Fibroblast of gingiva (primary cell): ENCODE data around the gene DENND1A.
"Not testable (repeated sequence)": the region's sequence is repeated elsewhere in the genome, so short reads cannot be mapped to it uniquely, and the experiment has no call there.

Source experiments
- DNase-seq: peaks from one replicate; pipeline ENCODE4 v3.0.0-alpha.2; 2011; ENCODE audit warnings: low read depth

DENND1A gene

DNA sequence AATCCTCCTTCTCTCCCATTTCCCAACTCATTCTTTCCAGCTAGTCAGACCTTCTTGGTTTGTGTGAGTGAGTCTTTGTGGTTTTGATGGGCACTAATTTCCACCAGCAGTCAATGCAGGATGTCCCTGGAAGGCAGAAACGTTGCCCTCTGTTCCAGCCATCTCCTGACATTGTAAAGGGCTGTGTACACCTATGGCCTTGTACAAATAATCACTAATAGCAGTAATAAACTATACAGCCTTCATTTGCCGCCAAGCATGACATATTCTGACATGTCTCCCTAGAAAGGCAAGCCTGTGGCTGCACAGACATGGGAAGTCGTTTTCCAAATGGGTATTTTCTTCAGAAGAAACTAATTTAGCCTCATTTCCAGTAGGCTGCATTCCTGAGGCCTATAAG lies 18.4 kb upstream of the DENND1A start:
- DNase-seq, result no peak

DNA sequence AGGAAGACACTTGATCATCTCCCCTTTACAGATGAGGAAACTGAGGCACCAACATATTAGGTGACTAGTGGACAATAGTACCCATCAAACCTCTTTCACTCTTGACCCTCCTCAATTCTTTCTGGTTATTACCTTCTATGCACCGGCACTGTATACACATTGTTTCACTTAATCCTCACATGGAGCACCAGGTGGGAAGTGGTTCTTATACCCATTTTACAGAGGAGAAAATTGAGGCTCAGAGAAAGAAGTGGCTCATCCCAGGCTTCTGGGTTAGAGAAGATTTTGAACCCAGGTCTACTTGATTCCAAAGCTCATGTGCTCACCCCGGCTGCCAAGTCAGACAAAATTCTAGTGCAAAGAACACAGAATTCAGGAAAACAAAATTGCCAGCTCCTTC lies 17.4 kb upstream of the DENND1A start:
- DNase-seq, result no peak

DNA sequence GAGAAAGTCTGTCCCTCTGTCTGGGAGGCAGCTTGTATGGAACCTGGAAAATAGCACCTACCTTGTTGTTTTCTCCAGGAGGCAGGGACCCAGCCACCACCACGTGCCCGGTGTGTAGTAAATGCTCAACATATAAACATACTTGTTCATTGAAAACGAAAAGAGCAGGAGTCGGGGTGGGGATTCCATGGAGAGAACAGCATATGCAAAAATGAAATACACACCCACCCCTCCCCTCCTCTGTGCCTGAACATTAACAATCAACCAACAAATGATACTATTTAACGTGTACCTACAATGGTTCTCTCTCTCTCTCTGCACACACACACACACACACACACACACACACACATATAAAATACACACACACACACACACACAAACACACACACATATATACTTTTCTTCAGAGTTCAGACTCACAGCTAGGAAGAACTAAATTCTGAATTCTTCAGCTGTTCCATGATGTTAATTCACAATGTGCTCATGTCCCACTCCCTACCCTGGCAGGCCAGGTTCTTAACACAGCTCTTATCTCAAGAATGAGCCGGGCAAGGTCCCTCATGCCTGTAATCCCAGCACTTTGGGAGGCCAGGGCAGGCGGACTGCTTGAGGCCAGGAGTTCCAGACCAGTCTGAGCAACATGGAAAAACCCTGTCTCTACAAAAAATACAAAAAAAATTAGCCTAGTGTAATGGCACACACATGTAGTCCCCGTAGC lies 16.3 kb upstream of the DENND1A start:
- no peak for DNase-seq

DNA sequence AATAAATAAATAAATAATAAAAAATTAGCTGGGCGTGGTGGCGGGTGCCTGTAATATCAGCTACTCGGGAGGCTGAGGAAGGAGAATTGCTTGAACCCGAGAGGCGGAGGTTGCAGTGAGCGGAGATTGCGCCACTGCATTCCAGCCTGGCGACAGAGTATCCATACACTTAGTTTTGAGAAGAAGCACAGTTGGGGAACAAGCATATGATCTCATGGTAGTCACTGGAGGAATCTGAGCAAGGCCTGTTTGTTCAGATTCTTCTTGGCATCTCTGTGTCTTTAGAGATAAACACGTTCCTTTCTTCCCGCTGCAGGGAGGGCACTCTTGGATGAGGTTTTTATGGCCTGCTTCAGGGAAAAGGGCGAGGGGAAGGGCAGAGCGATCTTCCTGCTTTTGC lies 15.6 kb upstream of the DENND1A start:
- DNase-seq, result no peak

DNA sequence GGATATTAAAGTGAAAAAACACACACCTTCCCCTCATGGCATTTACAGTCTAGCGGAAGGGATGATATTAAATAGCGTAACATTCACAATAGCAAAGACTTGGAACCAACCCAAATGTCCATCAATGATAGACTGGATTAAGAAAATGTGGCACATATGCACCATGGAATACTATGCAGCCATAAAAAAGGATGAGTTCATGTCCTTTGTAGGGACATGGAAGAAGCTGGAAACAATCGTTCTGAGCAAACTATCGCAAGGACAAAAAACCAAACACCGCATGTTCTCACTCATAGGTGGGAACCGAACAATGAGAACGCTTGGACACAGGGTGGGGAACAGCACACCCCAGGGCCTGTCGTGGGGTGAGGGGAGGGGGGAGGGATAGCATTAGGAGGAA lies 14.5 kb upstream of the DENND1A start:
- not testable (repeated sequence) for DNase-seq

DNA sequence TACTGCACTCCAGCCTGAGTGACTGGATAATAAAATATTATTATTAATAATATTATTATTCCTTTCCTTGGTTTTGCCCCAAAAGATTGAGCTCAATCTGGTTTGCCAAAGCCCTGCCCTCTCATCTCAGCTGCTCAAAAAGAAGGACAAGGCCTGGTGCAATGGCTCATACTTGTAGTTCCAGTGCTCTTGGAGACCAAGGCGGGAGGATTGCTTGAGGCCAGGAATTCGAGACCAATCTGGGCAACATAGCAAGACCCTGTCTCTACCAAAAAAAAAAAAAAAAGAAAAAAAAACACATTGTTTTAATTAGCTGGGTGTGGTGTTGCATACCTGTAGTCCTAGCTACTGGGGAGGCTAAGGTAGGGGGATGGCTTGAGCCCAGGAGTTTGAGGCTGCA lies 13.7 kb upstream of the DENND1A start:
- no peak for DNase-seq

DNA sequence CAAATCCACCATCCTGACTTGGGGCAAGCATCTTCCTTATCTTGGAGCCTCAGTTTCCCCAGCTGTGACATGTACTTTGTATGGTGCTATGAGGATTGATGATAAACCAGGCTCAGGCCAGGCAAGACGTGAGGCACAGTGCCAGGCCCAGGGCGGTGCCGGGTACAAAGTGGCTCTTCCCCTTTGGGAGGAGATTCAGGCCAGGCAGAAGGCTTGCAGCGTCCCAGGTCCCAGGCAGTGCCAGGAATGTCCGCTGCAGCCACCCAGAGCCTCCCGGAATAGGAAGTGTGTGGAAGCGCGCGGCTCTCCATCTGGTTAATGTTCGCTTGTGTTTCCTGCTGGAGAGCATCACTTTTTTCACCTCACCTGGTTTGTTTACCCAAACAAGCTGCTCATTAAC lies 12.6 kb upstream of the DENND1A start:
- no peak for DNase-seq

DNA sequence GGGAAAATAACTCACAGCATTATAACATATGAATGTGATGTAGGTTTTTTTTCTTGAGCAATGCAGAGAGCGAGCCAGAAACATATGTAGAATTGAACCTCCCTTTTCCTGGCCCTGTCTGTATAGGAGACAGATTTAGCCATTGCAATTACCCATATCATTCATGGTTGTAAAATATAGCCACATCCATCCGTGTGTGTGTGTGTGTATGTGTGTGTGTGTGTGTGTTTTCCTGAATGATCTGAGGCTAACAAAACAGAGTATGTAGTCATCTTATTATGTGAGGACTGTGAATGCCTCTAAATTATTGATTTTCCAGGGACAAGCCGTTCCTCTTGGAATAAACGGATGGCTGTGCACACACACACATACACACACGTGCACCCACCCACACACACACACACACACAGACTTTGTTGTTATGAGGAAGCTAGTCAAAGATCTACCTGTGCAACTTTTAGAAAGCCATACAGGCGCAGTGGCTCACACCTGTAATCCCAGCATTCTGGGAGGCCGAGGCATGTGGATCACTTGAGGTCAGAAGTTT lies 11.7 kb upstream of the DENND1A start:
- no peak for DNase-seq

DNA sequence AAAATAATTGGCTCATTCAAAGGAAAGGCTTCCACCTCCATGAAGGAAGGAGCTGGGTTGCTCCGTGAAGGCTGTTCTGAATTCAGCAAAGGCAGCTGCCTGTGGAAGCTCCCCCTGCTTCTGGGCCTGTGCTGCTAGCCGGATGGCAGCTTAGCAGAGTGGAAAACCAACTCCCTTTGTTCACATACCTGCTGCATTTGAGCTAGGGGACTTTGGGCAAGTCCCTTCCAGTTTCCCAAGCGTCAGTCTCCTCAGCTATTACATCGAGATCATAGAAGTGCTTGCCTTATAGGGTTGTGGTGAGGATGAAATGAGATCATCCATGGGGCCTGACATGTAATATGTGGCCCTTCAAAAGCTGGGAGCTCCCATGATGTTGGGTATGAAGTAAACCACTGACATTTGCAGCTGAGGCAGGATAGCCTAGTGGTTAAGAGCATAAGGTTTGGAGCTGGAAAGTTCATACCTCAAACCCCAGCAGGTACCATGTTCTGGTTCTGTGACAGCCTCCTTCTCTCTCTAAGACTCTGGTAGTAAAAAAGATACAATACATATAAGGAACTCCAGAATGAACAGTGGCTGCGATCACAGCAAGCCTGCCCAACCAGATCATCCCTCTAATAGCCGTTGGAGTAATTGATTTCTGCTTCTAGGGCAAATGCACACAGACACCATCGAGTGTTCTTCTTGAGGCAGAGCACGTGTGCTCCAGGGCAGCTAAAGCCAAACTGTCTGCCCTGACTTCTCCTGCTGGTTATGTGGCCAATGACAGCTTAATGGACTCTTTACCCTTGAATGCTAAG lies 11.0 kb upstream of the DENND1A start:
- no peak for DNase-seq

DNA sequence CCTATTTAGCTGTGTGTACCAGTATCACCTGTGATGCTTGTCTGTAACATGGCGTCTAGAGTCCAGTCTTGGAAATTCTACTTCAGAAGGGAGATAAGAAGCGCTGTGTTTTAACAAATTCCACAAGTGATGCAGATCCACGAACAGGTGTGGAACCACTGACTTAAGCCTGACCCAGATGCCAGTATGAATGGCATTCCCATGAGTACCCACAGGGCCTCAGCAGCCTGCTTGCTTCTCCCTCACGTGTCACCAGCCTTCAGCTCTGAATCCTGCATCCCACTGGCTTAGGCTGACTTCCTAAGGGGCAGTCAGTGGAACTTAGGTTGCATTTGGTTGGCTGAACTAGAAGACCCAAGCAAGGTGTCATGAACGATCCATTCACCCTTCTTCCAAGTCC lies 8.5 kb upstream of the DENND1A start:
- DNase-seq, result no peak

DNA sequence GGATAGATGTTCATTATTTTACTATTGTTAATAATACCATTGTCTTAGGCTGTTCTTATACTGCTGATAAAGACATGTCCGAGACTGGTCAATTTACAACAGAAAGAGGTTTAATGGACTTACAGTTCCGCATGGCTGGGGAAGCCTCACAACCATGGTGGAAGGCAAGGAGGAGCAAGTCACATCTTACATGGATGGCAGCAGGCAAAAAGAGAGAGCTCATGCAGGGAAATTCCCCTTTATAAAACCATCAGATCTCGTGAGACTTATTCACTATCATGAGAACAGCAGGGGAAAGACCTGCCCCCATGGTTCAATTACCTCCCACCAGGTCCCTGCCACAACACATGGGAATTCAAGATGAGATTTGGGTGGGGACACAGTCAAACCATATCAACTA lies 6.6 kb upstream of the DENND1A start:
- DNase-seq, result not testable (repeated sequence)

DNA sequence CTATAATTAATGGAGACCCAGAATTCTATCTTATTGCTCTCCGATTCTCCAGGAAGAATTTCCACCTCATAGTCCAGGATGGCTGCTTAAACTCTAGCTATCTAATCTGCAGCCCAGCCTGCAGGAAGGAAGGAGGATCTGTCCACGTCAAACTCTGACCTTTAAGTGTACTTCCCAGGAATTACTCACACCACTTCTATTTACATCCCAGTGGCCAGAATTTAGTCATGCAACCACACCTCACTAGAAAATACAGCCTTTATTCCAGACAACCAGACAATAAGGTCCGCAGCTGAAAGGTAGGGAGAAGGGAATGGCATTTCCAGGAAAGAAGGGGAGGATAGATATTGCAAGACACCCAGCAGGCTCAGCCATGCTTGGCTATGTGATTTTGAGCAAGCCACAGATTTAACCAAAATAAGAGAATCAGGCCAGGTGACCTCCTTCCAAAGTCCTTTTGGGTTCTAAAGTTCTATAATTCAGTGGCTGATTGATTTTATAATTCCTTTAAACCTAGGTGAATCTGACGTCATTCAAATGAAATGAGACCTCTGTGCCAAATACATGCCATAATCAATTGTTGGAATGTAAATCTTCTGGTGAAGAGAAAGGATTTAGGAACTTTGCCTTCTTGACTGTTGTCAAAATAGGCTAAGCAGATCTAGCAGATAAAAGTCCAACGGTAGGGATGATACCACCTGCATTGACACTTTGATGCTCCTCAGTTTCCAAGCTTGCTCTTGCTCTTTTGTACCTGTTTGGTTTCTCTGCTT lies 3.7 kb upstream of the DENND1A start:
- peak; percentile 9 for DNase-seq

DNA sequence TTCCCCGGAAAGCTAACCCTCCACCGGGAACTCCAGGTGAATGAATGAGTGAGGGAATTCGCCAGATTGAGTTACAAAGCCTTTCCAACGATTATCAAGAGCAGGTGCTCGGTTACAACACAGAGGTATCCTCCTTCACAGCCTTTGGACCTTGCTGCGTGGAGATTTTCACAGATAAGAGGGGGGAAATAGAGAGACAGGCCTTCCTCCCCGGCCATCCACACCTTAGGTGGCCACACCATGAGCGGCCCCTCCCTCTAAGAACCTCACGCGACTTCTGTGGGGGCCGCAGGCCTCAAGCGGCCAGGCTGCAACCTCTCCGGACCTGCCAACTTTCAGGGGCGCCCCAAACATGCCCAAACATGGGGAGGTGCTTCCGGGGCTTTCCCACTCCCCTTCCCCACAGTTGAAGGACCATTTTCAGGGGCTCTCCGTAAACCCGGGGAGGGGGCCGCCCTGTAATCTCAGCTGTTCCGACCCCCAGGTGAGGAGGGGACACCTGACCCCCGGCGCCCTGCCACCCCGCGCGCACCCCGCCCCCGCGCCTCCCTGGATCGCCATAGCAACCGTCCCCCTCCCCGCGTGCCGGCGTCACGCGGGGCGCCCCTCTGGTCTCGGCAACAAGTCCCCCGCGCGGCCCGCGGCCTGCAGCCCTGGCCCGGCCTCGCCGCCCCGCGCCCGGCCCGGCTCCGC lies 603 bp downstream of the DENND1A start:
- DNase-seq, result no peak

DNA sequence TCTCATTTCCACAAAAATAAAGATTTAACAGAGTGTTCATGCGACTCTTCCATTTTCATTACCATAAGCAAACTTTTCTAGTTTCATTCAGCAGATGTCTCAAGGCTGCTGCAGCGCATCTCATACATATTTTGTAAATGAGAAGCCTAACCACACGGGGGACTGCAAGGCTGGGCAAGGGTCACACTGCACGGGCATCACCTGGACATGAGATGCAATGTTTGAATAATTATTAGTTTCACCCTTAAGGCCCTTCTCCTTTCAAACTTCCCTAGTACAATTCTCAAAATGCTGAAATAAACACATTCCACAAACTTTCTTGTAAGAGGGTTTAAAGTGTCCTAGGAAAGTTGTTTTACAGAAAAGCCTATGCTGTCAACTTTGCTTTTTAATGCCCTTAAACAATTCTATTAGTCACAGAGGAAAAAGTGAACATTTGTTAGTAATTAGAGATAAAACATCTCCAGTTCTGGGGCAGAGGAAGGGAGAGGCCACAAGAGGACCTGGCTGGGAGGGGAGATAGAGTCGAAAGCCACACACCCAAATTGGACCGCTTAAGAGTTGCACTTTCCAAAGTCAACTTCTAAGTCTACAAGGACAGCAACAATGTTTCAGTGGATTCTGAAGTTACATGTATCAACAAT lies 1.3 kb downstream of the DENND1A start:
- peak; percentile 50 for DNase-seq

DNA sequence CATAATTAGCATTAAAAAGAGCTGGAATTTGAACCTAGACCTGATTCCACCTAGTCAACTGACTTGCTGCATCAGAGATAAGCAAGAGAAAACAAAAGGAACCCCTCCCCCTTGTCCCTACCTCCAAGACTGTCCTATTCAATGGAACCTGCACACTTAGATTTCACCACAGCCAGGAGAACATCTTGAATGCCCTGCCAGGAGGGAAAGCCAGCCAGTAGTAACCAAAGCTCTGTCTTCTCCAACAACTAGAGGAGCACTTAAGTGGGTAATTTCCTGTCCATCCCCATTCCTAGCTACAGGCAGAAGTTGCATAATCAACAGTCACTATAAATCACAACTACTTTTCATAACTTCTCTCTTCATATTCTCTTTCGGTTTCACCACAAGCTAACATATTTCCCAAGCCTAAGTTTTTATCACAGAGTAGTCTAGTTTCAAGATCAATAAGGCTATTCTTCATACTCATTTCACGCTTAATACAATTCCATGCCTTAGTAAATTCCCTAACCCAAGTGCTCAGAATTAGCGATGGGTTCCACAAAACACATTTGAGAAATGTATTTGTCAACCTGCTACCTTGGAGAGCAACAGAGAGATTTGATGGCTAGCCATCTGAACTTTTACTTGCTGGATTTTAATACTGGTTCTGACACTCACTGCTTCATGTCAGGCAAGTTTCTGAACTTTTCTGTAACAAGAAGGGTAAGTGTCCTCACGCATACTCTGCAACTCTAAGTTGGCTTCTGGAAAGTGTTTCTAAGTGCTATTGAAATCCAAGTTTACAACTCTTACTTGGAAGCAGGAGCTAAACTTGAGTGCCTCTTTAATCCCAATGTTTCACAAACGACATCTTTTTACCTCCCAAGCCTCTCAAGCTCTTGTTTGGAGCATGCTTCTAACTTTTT lies 2.0 kb downstream of the DENND1A start:
- peak; percentile 57 for DNase-seq

DNA sequence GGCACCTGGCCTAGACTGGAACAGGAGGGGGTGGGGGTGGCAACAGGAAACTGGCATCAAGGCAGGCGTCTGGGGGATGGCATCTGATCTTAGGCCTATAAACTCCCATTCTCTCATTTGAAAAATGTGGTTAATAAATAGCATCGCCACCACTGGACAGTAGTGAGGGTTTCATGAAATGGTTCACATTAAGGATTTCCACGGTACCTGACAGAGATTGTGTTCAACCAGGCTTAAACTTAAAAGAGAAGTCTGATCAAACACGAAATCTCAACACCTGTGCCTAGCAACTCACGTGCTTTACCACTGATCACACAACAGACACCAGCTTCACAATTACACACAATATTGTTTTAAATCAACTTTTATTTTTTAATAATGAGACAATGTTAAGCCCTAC lies 3.0 kb downstream of the DENND1A start:
- DNase-seq, result no peak

DNA sequence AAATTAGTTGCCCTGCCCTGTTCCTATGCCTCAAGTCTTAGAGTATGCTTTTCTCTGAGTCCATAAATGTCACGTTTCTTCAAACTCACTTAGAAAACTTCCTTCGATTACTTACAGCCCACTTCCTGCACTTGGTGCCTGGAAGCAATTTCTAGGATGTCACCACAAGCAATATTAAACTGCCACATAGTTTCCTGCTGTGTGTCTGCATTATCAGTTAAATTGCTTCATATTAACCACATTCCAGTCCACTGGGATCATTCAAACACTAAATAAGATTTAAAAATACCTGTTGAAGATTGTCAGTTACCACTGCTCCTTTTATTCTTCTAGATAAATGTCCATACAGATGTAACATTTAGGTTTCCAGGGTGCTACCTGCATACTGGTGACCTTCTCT lies 4.1 kb downstream of the DENND1A start:
- DNase-seq, result no peak

DNA sequence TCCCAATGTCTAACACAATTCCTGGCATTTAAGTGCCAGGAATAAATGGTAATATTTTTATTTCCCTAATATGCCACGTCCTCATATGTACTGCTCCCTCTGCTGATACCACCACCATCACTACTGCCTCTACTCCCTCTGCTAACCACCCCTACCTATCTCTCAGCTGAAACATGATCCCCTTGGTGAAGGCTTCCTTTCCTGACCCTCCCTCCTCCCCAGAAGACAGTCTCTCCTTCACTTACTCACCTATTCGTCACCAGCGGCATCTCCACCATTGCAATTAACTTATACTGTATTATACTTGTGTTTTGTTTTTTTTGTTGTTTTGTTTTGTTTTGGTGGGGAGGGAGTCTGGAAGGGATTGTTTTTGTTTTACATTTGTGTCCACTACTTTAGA lies 4.8 kb downstream of the DENND1A start:
- DNase-seq, result no peak

DNA sequence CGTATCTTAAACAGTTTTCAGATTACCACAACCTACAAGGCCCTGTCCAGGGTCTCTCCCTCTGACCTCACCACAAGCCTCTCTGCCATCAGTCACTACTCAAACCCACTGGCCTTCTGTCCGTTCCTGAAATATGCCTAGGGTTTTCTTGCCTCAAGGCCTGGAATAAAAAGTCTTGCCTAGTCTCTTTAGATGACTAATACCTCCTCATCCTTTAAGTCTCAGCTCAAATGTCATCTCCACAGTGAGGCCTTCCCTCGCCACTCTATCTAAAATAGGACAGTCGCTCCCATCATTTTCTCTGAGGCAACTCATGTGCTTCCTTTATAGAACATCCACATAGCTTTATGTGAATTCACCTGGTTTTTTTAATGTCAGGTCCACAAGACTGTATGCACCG lies 5.2 kb downstream of the DENND1A start:
- no peak for DNase-seq

DNA sequence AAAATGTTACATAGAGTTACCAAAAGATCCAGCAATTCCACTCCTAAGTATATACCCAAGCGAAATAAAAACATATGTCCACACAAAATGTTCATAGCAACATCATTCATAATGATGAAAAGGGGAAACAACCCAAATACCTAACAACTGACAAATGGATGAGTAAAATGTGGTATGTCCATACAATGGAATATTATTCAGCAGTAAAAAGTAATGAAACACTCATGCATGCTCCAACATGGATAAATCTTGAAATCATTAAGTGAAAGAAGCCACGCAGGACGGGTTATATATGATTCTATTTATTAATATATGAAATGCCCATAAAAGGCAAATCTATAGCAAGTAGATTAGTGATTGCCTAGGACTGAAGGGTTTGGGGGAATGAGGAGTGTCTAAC lies 6.0 kb downstream of the DENND1A start:
- DNase-seq, result no peak
